ENCODE results near the gene SLC8A3.

DNA sequence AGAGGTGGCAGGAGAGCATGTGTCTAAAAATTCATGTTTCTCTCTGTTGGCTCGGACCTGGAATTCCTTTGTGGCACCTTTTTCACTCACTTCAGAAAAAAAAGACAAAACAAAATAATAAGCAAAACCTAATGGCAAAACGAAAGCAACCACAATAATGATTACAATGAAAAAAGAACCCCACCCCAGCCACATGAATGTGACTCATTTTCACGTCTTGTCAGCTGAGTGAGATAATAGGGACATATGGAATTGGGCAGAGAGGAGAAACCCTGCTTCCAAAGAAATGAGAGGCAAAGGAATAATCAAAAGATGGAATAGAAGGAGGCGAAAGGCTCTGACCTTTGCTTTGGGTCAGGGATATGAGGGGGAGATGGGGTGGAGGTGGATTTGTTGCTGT, 143.4 kb downstream of the SLC8A3 start:
- TF ChIP-seq ZNF146 (CRISPR knock-in tag; IDR thresholded peaks at IDR 0.05; ENCODE audit: unreplicated experiment) (no peak), SIN3A (IDR thresholded peaks at IDR 0.05; ENCODE audit: borderline replicate concordance in 2 of 2, control insufficient read depth in 1 of 2, low read depth in 2 of 2, low read length in 2 of 2) (no peak), YY1 (IDR thresholded peaks at IDR 0.05; ENCODE audit: borderline replicate concordance in 1 of 3, control insufficient read depth in 1 of 3, extremely low read depth in 1 of 3, insufficient read depth in 3 of 3, insufficient read length in 1 of 3, insufficient replicate concordance in 2 of 3, low read depth in 1 of 3, low read length in 2 of 3) (no peak), NEUROD1 (IDR thresholded peaks at IDR 0.05; ENCODE audit: borderline replicate concordance, low read depth, low read length, partially characterized antibody) (no peak), CEBPB (tag; IDR thresholded peaks at IDR 0.05) (no peak), ADNP (tag; IDR thresholded peaks at IDR 0.05) (no peak), SMARCA5 (IDR thresholded peaks at IDR 0.05) (no peak), HSF4 (CRISPR knock-in tag; IDR thresholded peaks at IDR 0.05; ENCODE audit: borderline replicate concordance) (no peak), CHD4 (IDR thresholded peaks at IDR 0.05; ENCODE audit: insufficient read depth, insufficient replicate concordance, low read depth, low read length, poor library complexity, severe bottlenecking) (no peak), ZZZ3 (IDR thresholded peaks at IDR 0.05) (no peak)
- TF ChIP-seq, protein P1, sequence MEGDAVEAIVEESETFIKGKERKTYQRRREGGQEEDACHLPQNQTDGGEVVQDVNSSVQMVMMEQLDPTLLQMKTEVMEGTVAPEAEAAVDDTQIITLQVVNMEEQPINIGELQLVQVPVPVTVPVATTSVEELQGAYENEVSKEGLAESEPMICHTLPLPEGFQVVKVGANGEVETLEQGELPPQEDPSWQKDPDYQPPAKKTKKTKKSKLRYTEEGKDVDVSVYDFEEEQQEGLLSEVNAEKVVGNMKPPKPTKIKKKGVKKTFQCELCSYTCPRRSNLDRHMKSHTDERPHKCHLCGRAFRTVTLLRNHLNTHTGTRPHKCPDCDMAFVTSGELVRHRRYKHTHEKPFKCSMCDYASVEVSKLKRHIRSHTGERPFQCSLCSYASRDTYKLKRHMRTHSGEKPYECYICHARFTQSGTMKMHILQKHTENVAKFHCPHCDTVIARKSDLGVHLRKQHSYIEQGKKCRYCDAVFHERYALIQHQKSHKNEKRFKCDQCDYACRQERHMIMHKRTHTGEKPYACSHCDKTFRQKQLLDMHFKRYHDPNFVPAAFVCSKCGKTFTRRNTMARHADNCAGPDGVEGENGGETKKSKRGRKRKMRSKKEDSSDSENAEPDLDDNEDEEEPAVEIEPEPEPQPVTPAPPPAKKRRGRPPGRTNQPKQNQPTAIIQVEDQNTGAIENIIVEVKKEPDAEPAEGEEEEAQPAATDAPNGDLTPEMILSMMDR (IDR thresholded peaks at IDR 0.05 in 2 of 3, conservative IDR thresholded peaks at IDR 0.05 in 1 of 3; ENCODE audit: insufficient read depth in 2 of 3, low read depth in 1 of 3, low read length in 3 of 3): no peak
- TF ChIP-seq, protein P2, sequence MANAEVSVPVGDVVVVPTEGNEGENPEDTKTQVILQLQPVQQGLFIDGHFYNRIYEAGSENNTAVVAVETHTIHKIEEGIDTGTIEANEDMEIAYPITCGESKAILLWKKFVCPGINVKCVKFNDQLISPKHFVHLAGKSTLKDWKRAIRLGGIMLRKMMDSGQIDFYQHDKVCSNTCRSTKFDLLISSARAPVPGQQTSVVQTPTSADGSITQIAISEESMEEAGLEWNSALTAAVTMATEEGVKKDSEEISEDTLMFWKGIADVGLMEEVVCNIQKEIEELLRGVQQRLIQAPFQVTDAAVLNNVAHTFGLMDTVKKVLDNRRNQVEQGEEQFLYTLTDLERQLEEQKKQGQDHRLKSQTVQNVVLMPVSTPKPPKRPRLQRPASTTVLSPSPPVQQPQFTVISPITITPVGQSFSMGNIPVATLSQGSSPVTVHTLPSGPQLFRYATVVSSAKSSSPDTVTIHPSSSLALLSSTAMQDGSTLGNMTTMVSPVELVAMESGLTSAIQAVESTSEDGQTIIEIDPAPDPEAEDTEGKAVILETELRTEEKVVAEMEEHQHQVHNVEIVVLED (CRISPR knock-in tag; IDR thresholded peaks at IDR 0.05): no peak
- TF ChIP-seq, protein P3, sequence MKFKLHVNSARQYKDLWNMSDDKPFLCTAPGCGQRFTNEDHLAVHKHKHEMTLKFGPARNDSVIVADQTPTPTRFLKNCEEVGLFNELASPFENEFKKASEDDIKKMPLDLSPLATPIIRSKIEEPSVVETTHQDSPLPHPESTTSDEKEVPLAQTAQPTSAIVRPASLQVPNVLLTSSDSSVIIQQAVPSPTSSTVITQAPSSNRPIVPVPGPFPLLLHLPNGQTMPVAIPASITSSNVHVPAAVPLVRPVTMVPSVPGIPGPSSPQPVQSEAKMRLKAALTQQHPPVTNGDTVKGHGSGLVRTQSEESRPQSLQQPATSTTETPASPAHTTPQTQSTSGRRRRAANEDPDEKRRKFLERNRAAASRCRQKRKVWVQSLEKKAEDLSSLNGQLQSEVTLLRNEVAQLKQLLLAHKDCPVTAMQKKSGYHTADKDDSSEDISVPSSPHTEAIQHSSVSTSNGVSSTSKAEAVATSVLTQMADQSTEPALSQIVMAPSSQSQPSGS (CRISPR knock-in tag; IDR thresholded peaks at IDR 0.05): no peak
- TF ChIP-seq, protein P4, sequence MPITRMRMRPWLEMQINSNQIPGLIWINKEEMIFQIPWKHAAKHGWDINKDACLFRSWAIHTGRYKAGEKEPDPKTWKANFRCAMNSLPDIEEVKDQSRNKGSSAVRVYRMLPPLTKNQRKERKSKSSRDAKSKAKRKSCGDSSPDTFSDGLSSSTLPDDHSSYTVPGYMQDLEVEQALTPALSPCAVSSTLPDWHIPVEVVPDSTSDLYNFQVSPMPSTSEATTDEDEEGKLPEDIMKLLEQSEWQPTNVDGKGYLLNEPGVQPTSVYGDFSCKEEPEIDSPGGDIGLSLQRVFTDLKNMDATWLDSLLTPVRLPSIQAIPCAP (CRISPR knock-in tag; IDR thresholded peaks at IDR 0.05; ENCODE audit: borderline replicate concordance): no peak
